T-helper 22 cell (primary cell): ENCODE results near the gene ARHGEF9.
"Not testable (repeated sequence)": the region's sequence is repeated elsewhere in the genome, so short reads cannot be mapped to it uniquely, and the experiment has no call there.

Experiments
- DNase-seq: peaks from one replicate; pipeline ENCODE4 v3.0.0-alpha.2; 2020; ENCODE audit warnings: low read depth

The ARHGEF9 gene

GRCh38 chrX:63658920-63659319 is 126.1 kb downstream of the ARHGEF9 start:
- no peak for DNase-seq

GRCh38 chrX:63657821-63658220 is 127.2 kb downstream of the ARHGEF9 start:
- no peak for DNase-seq

GRCh38 chrX:63656871-63657580 is 128.0 kb downstream of the ARHGEF9 start:
- DNase-seq, result no peak

- no peak for DNase-seq
These were observed 132.8 kb downstream of the ARHGEF9 start for GRCh38 chrX:63652086-63652765.

- not testable (repeated sequence) for DNase-seq
These were observed 139.3 kb downstream of the ARHGEF9 start for GRCh38 chrX:63645748-63646147.

- DNase-seq, result no peak
These were observed 149.3 kb downstream of the ARHGEF9 start for GRCh38 chrX:63635750-63636149.

- DNase-seq, result no peak
These were observed 171.4 kb downstream of the ARHGEF9 start for GRCh38 chrX:63613531-63614028.

GRCh38 chrX:63585936-63586335 is 199.1 kb downstream of the ARHGEF9 start:
- no peak for DNase-seq
